Hypothalamus (tissue), 51 donors: ENCODE results near the gene PROX1.

Source experiments
- DNase-seq, 51 donors: peaks; one replicate each; lab custom pipeline; 2025; lab: John Stamatoyannopoulos, UW

Gene PROX1

GRCh38 chr1:214018386-214019268 is 30.9 kb downstream of the PROX1 start:
- peak in 2 of 51 donors; percentile 40 to 48 for DNase-seq

- DNase-seq: peak in 11 of 51 donors; percentile 21 to 52 (median 37)
These were observed 31.7 kb downstream of the PROX1 start for GRCh38 chr1:214019499-214019898.

GRCh38 chr1:214021321-214021720 is 33.5 kb downstream of the PROX1 start:
- no peak for DNase-seq

DNA sequence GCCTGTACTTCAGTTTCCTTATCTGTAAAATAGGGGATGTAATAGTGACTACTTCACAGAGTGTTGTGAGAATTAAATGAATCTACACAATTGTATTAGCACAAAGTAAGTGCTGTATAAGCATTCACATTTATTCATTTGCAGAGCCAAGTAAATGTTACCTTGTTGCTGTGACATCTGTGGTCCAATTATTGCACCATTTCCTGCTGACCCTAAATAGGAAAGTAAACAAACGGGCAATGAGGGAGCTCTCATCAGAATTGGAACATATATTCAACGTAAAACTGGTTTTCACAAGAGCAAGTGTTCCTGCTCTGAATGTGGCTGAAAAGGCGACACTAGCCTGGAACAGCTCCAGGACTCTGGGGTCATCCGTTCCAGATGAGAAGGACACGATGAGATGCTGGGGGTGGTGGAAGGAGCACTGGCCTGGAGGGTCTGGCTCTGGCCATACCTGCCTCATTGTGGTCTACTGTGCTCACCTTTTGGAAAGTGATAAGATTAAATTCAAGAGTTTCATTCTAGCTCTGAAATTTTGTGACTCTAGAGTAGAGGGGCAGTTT is 34.5 kb downstream of the PROX1 start:
- no peak for DNase-seq

DNA sequence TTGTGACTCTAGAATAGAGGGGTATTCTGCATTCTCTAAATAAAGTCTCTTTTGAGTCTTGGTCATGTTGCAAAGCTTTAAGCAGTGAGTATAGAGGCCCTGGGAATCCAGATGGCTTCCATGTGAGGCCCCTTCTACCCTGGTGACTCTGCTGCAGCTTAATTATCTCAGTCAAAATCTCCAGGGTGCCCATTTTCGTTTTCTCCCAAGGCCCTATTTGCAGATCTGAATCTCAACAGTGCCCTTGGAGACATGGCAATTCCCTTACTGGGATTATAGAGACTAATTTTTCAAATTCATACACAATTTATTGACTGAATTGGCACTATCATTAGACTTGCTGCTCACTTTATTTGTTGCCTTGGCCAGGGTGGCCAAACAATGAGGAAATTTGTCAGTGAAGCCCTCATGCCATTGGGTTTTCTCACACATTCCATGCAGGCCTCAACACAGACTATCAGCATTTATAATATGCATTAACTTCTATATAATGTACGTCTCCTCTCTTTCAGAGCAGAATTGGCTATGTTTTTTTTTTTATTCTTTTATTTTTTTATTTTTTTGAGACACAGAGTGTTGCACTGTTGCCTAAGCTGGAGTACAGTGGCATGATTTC is 35.1 kb downstream of the PROX1 start:
- no peak for DNase-seq

DNA sequence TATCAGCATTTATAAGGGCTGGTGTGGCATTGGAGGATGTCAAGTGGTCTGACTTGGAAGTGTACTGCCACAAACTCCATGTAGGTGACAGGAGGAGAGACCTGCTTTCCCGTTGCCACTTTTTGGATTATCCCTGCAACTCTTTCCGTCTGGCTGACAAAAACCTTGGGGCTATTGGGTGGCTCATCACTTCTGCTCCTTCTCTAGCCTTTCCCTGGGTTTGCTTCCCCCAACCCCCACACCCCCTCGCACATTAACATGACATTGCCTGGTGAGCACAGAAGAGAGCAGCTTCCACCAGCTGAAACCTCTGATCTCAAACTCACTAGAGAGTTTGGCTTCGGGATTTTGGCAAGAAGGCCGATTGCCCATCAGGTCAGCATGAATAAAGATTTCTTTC is 39.2 kb downstream of the PROX1 start:
- no peak for DNase-seq

GRCh38 chr1:214027498-214027897 is 39.7 kb downstream of the PROX1 start:
- DNase-seq: no peak

GRCh38 chr1:214028095-214028494 is 40.3 kb downstream of the PROX1 start:
- no peak for DNase-seq

DNA sequence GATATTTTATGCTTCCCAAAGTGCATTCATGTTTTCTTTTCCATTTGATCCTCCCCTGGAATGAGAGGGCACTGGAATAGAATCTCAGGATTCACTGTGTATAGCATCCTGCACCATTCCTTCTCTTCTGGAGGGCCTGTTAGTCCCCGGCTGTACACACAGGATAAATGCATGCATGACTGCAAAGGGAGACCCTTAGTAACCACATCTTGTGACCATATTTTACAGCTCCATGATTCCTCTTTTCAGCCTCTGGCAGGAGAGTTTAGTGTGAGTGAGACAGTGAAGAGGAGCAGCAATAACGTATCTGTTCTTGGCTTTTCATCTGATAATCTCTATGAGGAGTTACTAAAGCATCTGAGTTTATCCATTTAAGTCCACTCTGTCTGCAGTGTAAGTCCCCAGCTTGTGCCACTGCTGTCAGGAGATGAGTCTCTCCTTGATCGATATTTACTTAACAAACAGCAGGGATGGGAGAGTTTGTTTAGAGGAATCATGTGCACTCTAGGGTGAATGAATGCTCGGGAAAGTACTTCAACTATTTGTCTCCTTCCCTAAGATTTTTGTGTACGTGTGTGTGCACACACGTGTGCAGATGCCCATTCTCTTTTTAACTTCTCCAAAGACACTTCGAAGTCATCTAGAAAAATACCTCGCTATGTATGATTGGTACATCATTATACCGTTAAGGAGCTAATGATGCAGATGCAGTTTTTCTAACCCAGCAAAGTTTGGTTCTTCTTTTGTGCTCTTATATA is 41.1 kb downstream of the PROX1 start:
- no peak for DNase-seq

GRCh38 chr1:214029796-214030195 is 42.0 kb downstream of the PROX1 start:
- DNase-seq: peak in 2 of 51 donors; percentile 12 to 18

DNA sequence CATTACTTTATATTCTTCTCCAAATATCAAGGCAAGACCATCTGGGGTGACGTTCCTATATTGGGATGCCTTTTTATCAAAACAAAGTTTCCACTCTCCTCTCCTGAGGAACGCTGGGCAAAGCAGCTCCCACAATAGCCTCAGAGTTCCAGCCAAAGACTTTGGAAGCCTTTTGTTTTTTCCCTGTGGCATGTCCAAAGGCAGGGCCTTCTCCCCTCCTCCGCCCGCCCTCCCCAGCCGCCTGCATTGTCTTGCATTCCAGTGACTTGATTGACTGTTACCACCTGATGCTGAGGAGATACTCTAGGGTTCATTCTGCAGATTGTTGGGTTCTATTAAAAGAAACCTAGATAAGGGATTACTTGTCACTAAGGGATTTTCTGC is 43.5 kb downstream of the PROX1 start:
- DNase-seq: no peak

DNA sequence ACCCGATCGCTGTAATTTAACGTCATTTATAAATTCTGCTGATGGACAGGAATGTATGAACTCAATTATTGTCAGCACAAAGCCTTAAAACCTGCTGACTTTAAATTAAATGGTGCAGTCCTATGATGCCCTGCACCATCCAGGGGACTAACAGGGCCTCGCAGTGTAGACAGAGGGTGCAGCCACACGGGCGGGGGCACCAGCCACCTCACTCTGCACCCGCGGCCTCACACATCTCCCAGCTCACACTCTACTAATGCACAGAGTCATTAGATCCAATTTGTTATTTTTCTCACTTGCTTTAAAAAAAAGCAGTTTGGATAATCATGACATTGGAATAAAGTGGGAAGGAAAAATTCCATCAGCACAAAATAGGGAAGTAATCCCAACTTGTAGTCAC is 49.7 kb downstream of the PROX1 start:
- no peak for DNase-seq

GRCh38 chr1:214039394-214040018 is 51.7 kb downstream of the PROX1 start:
- no peak for DNase-seq

DNA sequence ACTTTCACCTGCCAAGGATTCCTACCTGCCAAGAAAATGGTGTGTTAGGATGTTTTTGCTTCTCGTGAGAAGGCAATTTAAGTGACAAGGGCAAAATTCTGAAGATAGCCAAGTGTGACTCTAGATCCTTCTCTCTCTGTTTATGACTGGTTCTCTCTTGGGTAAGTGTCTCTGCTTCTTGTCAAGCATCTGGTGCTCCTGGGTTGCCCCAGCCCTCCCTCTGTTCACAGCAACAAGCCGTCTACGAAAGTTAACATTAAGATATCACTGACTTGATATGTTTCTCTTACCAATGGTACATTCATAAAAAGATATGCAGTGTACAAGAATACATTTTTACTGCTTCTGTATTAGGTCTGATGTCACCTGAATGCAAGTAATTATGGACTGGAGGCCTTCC is 55.4 kb downstream of the PROX1 start:
- DNase-seq: no peak

DNA sequence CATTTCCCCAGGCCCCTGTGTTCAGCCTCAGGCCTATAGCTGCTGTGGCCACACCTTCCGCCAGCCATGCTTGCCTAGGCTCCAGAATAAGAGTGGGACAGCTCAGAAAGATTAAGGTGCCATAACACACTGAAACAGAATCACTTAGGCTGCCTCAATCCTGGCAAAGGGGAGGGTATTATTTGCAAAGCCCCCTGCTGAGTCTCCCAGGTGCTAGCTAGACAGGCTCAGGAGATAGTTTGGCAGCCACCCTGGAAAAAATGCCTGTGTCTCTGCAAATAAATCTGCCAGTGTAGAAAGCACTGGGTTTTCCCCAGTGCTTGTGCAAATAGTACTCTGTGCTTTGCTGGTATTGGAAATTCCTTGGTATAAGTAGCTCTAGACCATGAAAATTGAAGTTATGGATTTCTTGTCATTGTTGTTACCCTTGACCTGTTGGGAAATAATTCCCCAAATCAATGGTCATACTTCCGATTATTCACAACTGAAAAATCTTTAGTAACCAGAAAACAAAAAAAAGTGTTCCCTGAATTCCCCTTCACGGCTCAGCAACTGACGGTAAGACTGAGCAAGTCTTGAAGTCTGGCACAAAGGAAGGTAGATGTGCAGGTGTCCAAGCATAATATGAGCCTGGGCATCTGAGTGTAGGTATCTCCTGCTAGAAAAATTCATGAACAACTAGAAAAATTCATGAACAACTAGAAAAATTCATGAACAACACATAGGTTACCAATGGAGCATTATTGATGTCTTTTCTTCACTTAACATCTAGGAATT is 56.9 kb downstream of the PROX1 start:
- DNase-seq: no peak

GRCh38 chr1:214050513-214051401 is 63.0 kb downstream of the PROX1 start:
- DNase-seq: no peak

DNA sequence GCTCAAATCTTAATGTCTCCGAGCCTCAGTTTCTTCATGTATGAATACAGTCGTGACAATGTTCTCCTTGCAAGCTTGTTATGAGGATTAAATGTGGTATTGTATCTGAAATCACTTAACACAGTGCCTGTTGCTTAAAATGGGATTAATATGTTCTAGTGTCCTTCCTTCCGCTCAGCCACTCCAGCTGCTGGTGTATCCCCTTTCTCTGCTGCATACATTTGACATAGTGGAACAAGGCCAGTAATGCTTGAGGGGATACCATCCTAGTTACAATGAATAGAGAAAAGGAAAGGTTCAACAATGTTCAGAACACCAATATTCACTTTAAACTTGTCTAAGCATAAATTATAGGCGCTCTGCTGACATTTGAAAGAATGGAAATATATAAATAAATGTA is 64.0 kb downstream of the PROX1 start:
- no peak for DNase-seq

- no peak for DNase-seq
These were observed 70.3 kb downstream of the PROX1 start for GRCh38 chr1:214058076-214058475.

- no peak for DNase-seq
These were observed 78.4 kb downstream of the PROX1 start for GRCh38 chr1:214066190-214066589.
